H1 (cell line): Measurements from ENCODE around the gene RAB2B. TPM values are rescaled to one million over a fixed set of nuclear protein-coding genes. Genes with fewer than 3 reads are reported as not detected.

Experiments
- BCL11A ChIP-seq, 2 experiments: IDR thresholded peaks; one replicate each; pipeline ENCODE4 v1.6.1; 2011; ENCODE audit warnings: low read depth in 2 of 2, low read length in 2 of 2, mild to moderate bottlenecking in 2 of 2
- CREB1 ChIP-seq: IDR thresholded peaks from 2 replicates; pipeline ENCODE4 v1.6.1; 2012; ENCODE audit warnings: inconsistent platforms
- E2F6 ChIP-seq: IDR thresholded peaks from 2 replicates; pipeline ENCODE4 v1.6.1; 2012; ENCODE audit warnings: inconsistent platforms
- EZH2 ChIP-seq: fragments of 200-600 bp; sonication (generic); IDR thresholded peaks from 2 replicates; pipeline ENCODE4 v1.7.1; 2012; ENCODE audit warnings: low read depth, mild to moderate bottlenecking, moderate library complexity, low read length, inconsistent platforms; ENCODE audit not compliant: severe bottlenecking
- GABPA ChIP-seq: IDR thresholded peaks from 2 replicates; pipeline ENCODE4 v1.6.1; 2011; ENCODE audit warnings: mild to moderate bottlenecking, low read length, moderate library complexity, borderline replicate concordance; ENCODE audit not compliant: insufficient read depth
- GTF2F1 ChIP-seq: IDR thresholded peaks from 2 replicates; pipeline ENCODE4 v1.6.1; 2012; ENCODE audit warnings: low read depth, low read length, improper control_type of control experiment, borderline replicate concordance
- HDAC2 ChIP-seq, 2 experiments: fragments of 300-600 bp in 1 of 2; sonication (generic) in 1 of 2; IDR thresholded peaks; 2 replicates each; pipeline ENCODE4 v1.6.1; 2011 to 2012; ENCODE audit warnings: low read depth in 2 of 2, low read length in 2 of 2, mild to moderate bottlenecking in 2 of 2, moderate library complexity in 2 of 2, borderline replicate concordance in 1 of 2, inconsistent platforms in 1 of 2
- JUN ChIP-seq: IDR thresholded peaks from 2 replicates; pipeline ENCODE4 v1.6.1; 2011; ENCODE audit warnings: low read depth, mild to moderate bottlenecking, improper control_type of control experiment, low read length
- KDM1A ChIP-seq: fragments of 200-600, 300-600 bp; sonication (generic); IDR thresholded peaks from 2 replicates; pipeline ENCODE4 v1.7.1; 2016; ENCODE audit warnings: mild to moderate bottlenecking, low read length, borderline replicate concordance
- NRF1 ChIP-seq: IDR thresholded peaks from 2 replicates; pipeline ENCODE4 v1.6.1; 2011; ENCODE audit warnings: mild to moderate bottlenecking, low read depth, low read length, improper control_type of control experiment
- PHF8 ChIP-seq: fragments of 200-600 bp; sonication (generic); conservative IDR thresholded peaks from 2 replicates; pipeline ENCODE4 v1.7.1; 2012; ENCODE audit warnings: low read depth, mild to moderate bottlenecking, inconsistent platforms, low read length, moderate library complexity
- RAD21 ChIP-seq, 2 experiments: IDR thresholded peaks in 1 of 2; conservative IDR thresholded peaks in 1 of 2; 2 replicates each; pipeline ENCODE4 v1.6.1; 2011; ENCODE audit warnings: low read depth in 2 of 2, low read length in 2 of 2, improper control_type of control experiment in 1 of 2, inconsistent platforms in 1 of 2, mild to moderate bottlenecking in 1 of 2, moderate library complexity in 1 of 2
- RNF2 ChIP-seq: fragments of 200-900, 300-1000 bp; sonication (generic); IDR thresholded peaks from 2 replicates; pipeline ENCODE4 v1.7.1; 2016; ENCODE audit warnings: borderline replicate concordance, low read depth, mild to moderate bottlenecking, antibody characterized with exemption, low read length; ENCODE audit not compliant: poor library complexity, severe bottlenecking; ENCODE audit errors: missing control alignments
- RXRA ChIP-seq: IDR thresholded peaks from 2 replicates; pipeline ENCODE4 v1.6.1; 2011; ENCODE audit warnings: low read depth, mild to moderate bottlenecking, low read length, moderate library complexity; ENCODE audit not compliant: insufficient read depth
- SUZ12 ChIP-seq: fragments of 200-600 bp; sonication (generic); IDR thresholded peaks from 2 replicates; pipeline ENCODE4 v1.6.1; 2012; ENCODE audit warnings: mild to moderate bottlenecking, inconsistent platforms, low read length, moderate library complexity, mixed read lengths
- TAF1 ChIP-seq: IDR thresholded peaks from 2 replicates; pipeline ENCODE4 v1.6.1; 2011; ENCODE audit warnings: mild to moderate bottlenecking, low read depth, low read length
- TBP ChIP-seq: IDR thresholded peaks from 2 replicates; pipeline ENCODE4 v1.6.1; 2011; ENCODE audit warnings: low read depth, low read length, improper control_type of control experiment
- polyA plus RNA-seq, 7 experiments: library from polyadenylated mRNA; depleted of rRNA in 3 of 7; stranded (reverse) in 5 of 7; unstranded in 2 of 7; fragments of >200 nt in 5 of 7; fragments of 200-250 nt in 2 of 7; gene quantifications; 1 replicate in 5 of 7; 2 replicates in 1 of 7; 4 replicates in 1 of 7; pipeline versions ENCODE4 v1.2.1 to v1.2.3, GENCODE V29; 2011 to 2013; ENCODE audit warnings: missing spikeins in 2 of 7, mixed read lengths in 2 of 7
- total RNA-seq: library from RNA; stranded (reverse); fragmentation: NEBNext Ultra II Directional; extraction: Animal tissue kit (Norgen Biotek cat#: 25700); gene quantifications from 2 replicates; pipeline ENCODE4 v1.2.1, GENCODE V29; 2021
- TF ChIP-seq, protein P1 (sequence below), 3 experiments: IDR thresholded peaks; 1 replicate in 2 of 3; 2 replicates in 1 of 3; pipeline versions ENCODE4 v1.5.1 to v1.6.1; 2011; ENCODE audit warnings: low read length in 3 of 3, mild to moderate bottlenecking in 3 of 3, inconsistent platforms in 2 of 3, low read depth in 1 of 3, moderate library complexity in 1 of 3; ENCODE audit not compliant: insufficient read depth in 1 of 3; ENCODE audit errors: control extremely low read depth in 1 of 3

RAB2B gene
- total and polyA plus RNA-seq, 2 of the 8 experiments (the other 6 are each of a cell fraction or from before 2014, with no cell fraction given): 23.4 to 26.1 TPM

- TF ChIP-seq BCL11A (IDR thresholded peaks at IDR 0.05; ENCODE audit: low read depth in 2 of 2, low read length in 2 of 2) (no peak), RXRA (no peak), HDAC2 (IDR thresholded peaks at IDR 0.05; ENCODE audit: borderline replicate concordance in 1 of 2, low read depth in 2 of 2, low read length in 2 of 2) (0 out of 4 replicates have a peak, but pooled peaks have one; percentile 4 to 46), RNF2 (no peak), SUZ12 (no peak), CREB1 (peak; percentile 87), E2F6 (peak; percentile 84), KDM1A (no peak), PHF8 (peak; percentile 44; the same call in 1 of the 2 replicates), JUN (no peak), RAD21 (IDR thresholded peaks at IDR 0.05 in 1 of 2, conservative IDR thresholded peaks at IDR 0.05 in 1 of 2; ENCODE audit: low read depth in 2 of 2, low read length in 2 of 2) (0 out of 4 replicates have a peak, but pooled peaks of 1 of the 2 experiments have one; percentile 4), TAF1 (peak; percentile 88), TBP (peak; percentile 67), GABPA (peak; percentile 93), NRF1 (0 out of 2 replicates have a peak, but pooled peaks have one; percentile 19), GTF2F1 (peak; percentile 64), EZH2 (no peak)
- TF ChIP-seq, protein P1, sequence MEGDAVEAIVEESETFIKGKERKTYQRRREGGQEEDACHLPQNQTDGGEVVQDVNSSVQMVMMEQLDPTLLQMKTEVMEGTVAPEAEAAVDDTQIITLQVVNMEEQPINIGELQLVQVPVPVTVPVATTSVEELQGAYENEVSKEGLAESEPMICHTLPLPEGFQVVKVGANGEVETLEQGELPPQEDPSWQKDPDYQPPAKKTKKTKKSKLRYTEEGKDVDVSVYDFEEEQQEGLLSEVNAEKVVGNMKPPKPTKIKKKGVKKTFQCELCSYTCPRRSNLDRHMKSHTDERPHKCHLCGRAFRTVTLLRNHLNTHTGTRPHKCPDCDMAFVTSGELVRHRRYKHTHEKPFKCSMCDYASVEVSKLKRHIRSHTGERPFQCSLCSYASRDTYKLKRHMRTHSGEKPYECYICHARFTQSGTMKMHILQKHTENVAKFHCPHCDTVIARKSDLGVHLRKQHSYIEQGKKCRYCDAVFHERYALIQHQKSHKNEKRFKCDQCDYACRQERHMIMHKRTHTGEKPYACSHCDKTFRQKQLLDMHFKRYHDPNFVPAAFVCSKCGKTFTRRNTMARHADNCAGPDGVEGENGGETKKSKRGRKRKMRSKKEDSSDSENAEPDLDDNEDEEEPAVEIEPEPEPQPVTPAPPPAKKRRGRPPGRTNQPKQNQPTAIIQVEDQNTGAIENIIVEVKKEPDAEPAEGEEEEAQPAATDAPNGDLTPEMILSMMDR (IDR thresholded peaks at IDR 0.05; ENCODE audit: control extremely low read depth in 1 of 3, insufficient read depth in 1 of 3, low read depth in 1 of 3, low read length in 3 of 3): no peak
Measured at GRCh38 chr14:21510735-21511657, 34.2 kb upstream of the RAB2B start, which contains the start of gene METTL3 (continued).
